T-helper 2 cell treated with Interferon-gamma antibody and Interleukin-4, amounts not matched to agents 5 μg/mL and 100 μg/mL, for 36 hours (primary cell): ENCODE data around the gene KLC1.

ENCODE experiments used
- DNase-seq: peaks from one replicate; pipeline ENCODE4 v3.0.0; 2021; ENCODE audit warnings: low spot score
- H3K27ac Mint-ChIP-seq: one replicate; pipeline ENCODE4 v1.8.0; 2021; ENCODE audit warnings: mild to moderate bottlenecking, mixed read lengths
- H3K27me3 Mint-ChIP-seq: one replicate; pipeline ENCODE4 v1.8.0; 2021; ENCODE audit warnings: low read depth, mixed read lengths
- H3K36me3 Mint-ChIP-seq: one replicate; pipeline ENCODE4 v1.8.0; 2021; ENCODE audit warnings: low read depth, mixed read lengths
- H3K4me1 Mint-ChIP-seq: one replicate; pipeline ENCODE4 v1.8.0; 2021; ENCODE audit warnings: low read depth, mixed read lengths
- H3K4me3 Mint-ChIP-seq: one replicate; pipeline ENCODE4 v1.8.0; 2022; ENCODE audit warnings: mild to moderate bottlenecking, moderate library complexity, mixed read lengths
- H3K9me3 Mint-ChIP-seq: one replicate; pipeline ENCODE4 v1.8.0; 2021; ENCODE audit warnings: mixed read lengths

KLC1 gene

GRCh38 chr14:103726474-103726873 lies 97.5 kb downstream of the KLC1 start:
- Mint-ChIP-seq H3K4me1 (no peaks in the 10 kb centered on the region), H3K27ac (no peak overlapping the region), H3K9me3 (no peaks in the 10 kb centered on the region), H3K36me3 (peaks cover 2% of the 10 kb centered on the region), H3K27me3 (no peaks in the 10 kb centered on the region), H3K4me3 (no peak overlapping the region)
- DNase-seq = no peak

- Mint-ChIP-seq H3K4me1 (no peaks in the 10 kb centered on the region), H3K27me3 (no peaks in the 10 kb centered on the region), H3K27ac (no peak overlapping the region), H3K4me3 (no peak overlapping the region), H3K9me3 (no peaks in the 10 kb centered on the region), H3K36me3 (peaks cover 2% of the 10 kb centered on the region)
- DNase-seq = no peak
Observed at GRCh38 chr14:103727313-103727980, 98.4 kb downstream of the KLC1 start.

GRCh38 chr14:103728141-103728540 lies 99.1 kb downstream of the KLC1 start:
- no peak overlapping the region for H3K4me3 Mint-ChIP-seq
- no peaks in the 10 kb centered on the region for H3K4me1 Mint-ChIP-seq
- H3K36me3 Mint-ChIP-seq = peaks cover 6% of the 10 kb centered on the region
- no peaks in the 10 kb centered on the region for H3K27me3 Mint-ChIP-seq
- H3K27ac Mint-ChIP-seq = no peak overlapping the region
- H3K9me3 Mint-ChIP-seq = no peaks in the 10 kb centered on the region
- DNase-seq = no peak

GRCh38 chr14:103728721-103729120 lies 99.7 kb downstream of the KLC1 start:
- DNase-seq = no peak
- Mint-ChIP-seq H3K36me3 (peaks cover 6% of the 10 kb centered on the region), H3K27ac (no peak overlapping the region), H3K4me1 (no peaks in the 10 kb centered on the region), H3K4me3 (no peak overlapping the region), H3K9me3 (no peaks in the 10 kb centered on the region), H3K27me3 (no peaks in the 10 kb centered on the region)

- Mint-ChIP-seq H3K4me1 (no peaks in the 10 kb centered on the region), H3K9me3 (no peaks in the 10 kb centered on the region), H3K27ac (no peak overlapping the region), H3K4me3 (no peak overlapping the region), H3K36me3 (peaks cover 6% of the 10 kb centered on the region), H3K27me3 (no peaks in the 10 kb centered on the region)
- no peak for DNase-seq
Observed at GRCh38 chr14:103729496-103730448, 100.8 kb downstream of the KLC1 start.

GRCh38 chr14:103730490-103731035 lies 101.6 kb downstream of the KLC1 start:
- peaks cover 6% of the 10 kb centered on the region for H3K36me3 Mint-ChIP-seq
- no peaks in the 10 kb centered on the region for H3K4me1 Mint-ChIP-seq
- H3K27me3 Mint-ChIP-seq = no peaks in the 10 kb centered on the region
- no peak overlapping the region for H3K27ac Mint-ChIP-seq
- no peaks in the 10 kb centered on the region for H3K9me3 Mint-ChIP-seq
- DNase-seq = no peak
- no peak overlapping the region for H3K4me3 Mint-ChIP-seq

- Mint-ChIP-seq H3K27me3 (no peaks in the 10 kb centered on the region), H3K27ac (no peak overlapping the region), H3K4me3 (no peak overlapping the region), H3K36me3 (peaks cover 6% of the 10 kb centered on the region), H3K4me1 (no peaks in the 10 kb centered on the region), H3K9me3 (no peaks in the 10 kb centered on the region)
- no peak for DNase-seq
Observed at GRCh38 chr14:103731481-103731880, 102.5 kb downstream of the KLC1 start.

- Mint-ChIP-seq H3K4me1 (no peaks in the 10 kb centered on the region), H3K27ac (no peak overlapping the region), H3K36me3 (peaks cover 6% of the 10 kb centered on the region)
Observed at GRCh38 chr14:103731916-103732867, 103.2 kb downstream of the KLC1 start.

GRCh38 chr14:103732868-103733620 lies 104.0 kb downstream of the KLC1 start:
- Mint-ChIP-seq H3K27me3 (no peaks in the 10 kb centered on the region), H3K27ac (no peak overlapping the region), H3K4me1 (no peaks in the 10 kb centered on the region), H3K36me3 (peaks cover 6% of the 10 kb centered on the region), H3K4me3 (no peak overlapping the region), H3K9me3 (no peaks in the 10 kb centered on the region)
- no peak for DNase-seq

More at GRCh38 chr14:103731916-103732867, 103.2 kb downstream of the KLC1 start:
- Mint-ChIP-seq H3K4me3 (no peak overlapping the region), H3K27me3 (no peaks in the 10 kb centered on the region), H3K9me3 (no peaks in the 10 kb centered on the region)
- DNase-seq = no peak

- peaks cover 6% of the 10 kb centered on the region for H3K36me3 Mint-ChIP-seq
- H3K9me3 Mint-ChIP-seq = no peaks in the 10 kb centered on the region
- no peak for DNase-seq
- H3K4me3 Mint-ChIP-seq = no peak overlapping the region
- H3K27me3 Mint-ChIP-seq = no peaks in the 10 kb centered on the region
- no peaks in the 10 kb centered on the region for H3K4me1 Mint-ChIP-seq
- no peak overlapping the region for H3K27ac Mint-ChIP-seq
Observed at GRCh38 chr14:103733651-103734050, 104.6 kb downstream of the KLC1 start.

- DNase-seq = no peak
- Mint-ChIP-seq H3K27me3 (no peaks in the 10 kb centered on the region), H3K9me3 (no peaks in the 10 kb centered on the region), H3K36me3 (peaks cover 6% of the 10 kb centered on the region), H3K4me1 (no peaks in the 10 kb centered on the region), H3K4me3 (no peak overlapping the region), H3K27ac (no peak overlapping the region)
Observed at GRCh38 chr14:103734081-103734888, 105.3 kb downstream of the KLC1 start.

- H3K27ac Mint-ChIP-seq = no peak overlapping the region
Observed at GRCh38 chr14:103735022-103735421, 106.0 kb downstream of the KLC1 start.

More at GRCh38 chr14:103735022-103735421, 106.0 kb downstream of the KLC1 start:
- Mint-ChIP-seq H3K9me3 (no peaks in the 10 kb centered on the region), H3K36me3 (peaks cover 3% of the 10 kb centered on the region), H3K27me3 (no peaks in the 10 kb centered on the region), H3K4me3 (no peak overlapping the region), H3K4me1 (no peaks in the 10 kb centered on the region)
- no peak for DNase-seq
